NCI-H2196 (cell line): ENCODE data around the gene C1R.
"Not testable (repeated sequence)": the region's sequence is repeated elsewhere in the genome, so short reads cannot be mapped to it uniquely, and the experiment has no call there.

ENCODE experiments used
- DNase-seq: peaks from one replicate; lab custom pipeline; 2025; ENCODE audit not compliant: unreplicated experiment; lab: John Stamatoyannopoulos, UW

Gene C1R

GRCh38 chr12:7120166-7120565, 27.9 kb upstream of the C1R start:
- DNase-seq = no peak

GRCh38 chr12:7118881-7119280, 26.6 kb upstream of the C1R start:
- no peak for DNase-seq

- DNase-seq = no peak
These were observed 25.4 kb upstream of the C1R start for GRCh38 chr12:7117670-7118069.

- DNase-seq = no peak
These were observed 24.7 kb upstream of the C1R start for GRCh38 chr12:7116916-7117315.

GRCh38 chr12:7116196-7116595, 24.0 kb upstream of the C1R start:
- DNase-seq = no peak

GRCh38 chr12:7114851-7115250, 22.6 kb upstream of the C1R start:
- DNase-seq = no peak

- DNase-seq = no peak
These were observed 21.8 kb upstream of the C1R start for GRCh38 chr12:7114008-7114407.

- DNase-seq = no peak
These were observed 21.2 kb upstream of the C1R start for GRCh38 chr12:7113389-7113871.

GRCh38 chr12:7112041-7112440, 19.8 kb upstream of the C1R start:
- DNase-seq = no peak

GRCh38 chr12:7110661-7111060, 18.4 kb upstream of the C1R start:
- DNase-seq = no peak

- no peak for DNase-seq
These were observed 17.3 kb upstream of the C1R start for GRCh38 chr12:7109572-7109920.

- peak; percentile 73 for DNase-seq
These were observed 16.7 kb upstream of the C1R start, which contains the start of gene C1RL for GRCh38 chr12:7108796-7109571. C1RL (minus strand) TSS chr12:7109214; CDS start chr12:7109180, 34 bp downstream.

- peak; percentile 41 for DNase-seq
These were observed 16.0 kb upstream of the C1R start for GRCh38 chr12:7108003-7108795.

- DNase-seq = no peak
These were observed 15.4 kb upstream of the C1R start for GRCh38 chr12:7107636-7108002.

GRCh38 chr12:7107181-7107580, 14.9 kb upstream of the C1R start:
- DNase-seq = not testable (repeated sequence)

GRCh38 chr12:7106082-7106481, 13.8 kb upstream of the C1R start:
- no peak for DNase-seq

- no peak for DNase-seq
These were observed 11.8 kb upstream of the C1R start for GRCh38 chr12:7103837-7104584.

- no peak for DNase-seq
These were observed 10.3 kb upstream of the C1R start for GRCh38 chr12:7102582-7102981.

GRCh38 chr12:7101694-7102131, 9.5 kb upstream of the C1R start:
- DNase-seq = no peak

GRCh38 chr12:7101047-7101693, 8.9 kb upstream of the C1R start:
- DNase-seq = no peak

- no peak for DNase-seq
These were observed 8.0 kb upstream of the C1R start for GRCh38 chr12:7100239-7100638.
